Measurements from ENCODE around the gene HSPB8. TPM values are rescaled to one million over a fixed set of nuclear protein-coding genes. Genes with fewer than 3 reads are reported as not detected.

The HSPB8 gene
- total and polyA plus RNA-seq, 2 of the 4 experiments (the other 2 are of a cell fraction), result 12.9 to 25.8 TPM

DNA sequence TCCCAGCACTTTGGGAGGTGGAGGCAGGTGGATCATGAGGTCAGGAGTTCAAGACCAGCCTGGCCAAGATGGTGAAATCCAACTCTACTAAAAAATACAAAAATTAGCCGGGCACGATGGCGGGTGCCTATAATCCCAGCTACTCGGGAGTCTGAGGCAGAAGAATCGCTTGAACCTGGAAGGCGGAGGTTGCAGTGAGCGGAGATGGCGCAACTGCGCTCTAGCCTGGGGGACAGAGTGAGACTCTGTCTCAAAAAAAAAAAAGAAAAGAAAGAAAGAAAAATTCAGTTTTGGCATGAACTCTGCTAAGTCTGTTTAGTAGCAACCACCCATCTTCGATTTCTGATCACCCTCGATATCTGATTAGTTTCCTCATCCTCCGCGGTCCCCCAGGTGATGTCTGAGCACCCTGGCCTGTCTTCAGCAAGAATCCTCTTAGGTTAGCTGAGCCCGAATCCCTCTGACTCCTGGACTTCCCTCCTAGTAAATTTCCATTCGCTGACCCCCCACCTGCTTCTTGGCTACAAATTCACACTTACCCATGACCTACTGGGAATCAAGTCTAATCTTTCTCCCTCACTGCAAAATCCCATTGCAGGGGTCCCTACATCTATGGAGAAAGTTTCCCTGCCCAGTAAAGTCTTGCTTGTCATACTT, 879 bp upstream of the HSPB8 start (continued):
- TF ChIP-seq MAZ (IDR thresholded peaks at IDR 0.05; ENCODE audit: borderline replicate concordance, low read depth, low read length), result no peak

DNA sequence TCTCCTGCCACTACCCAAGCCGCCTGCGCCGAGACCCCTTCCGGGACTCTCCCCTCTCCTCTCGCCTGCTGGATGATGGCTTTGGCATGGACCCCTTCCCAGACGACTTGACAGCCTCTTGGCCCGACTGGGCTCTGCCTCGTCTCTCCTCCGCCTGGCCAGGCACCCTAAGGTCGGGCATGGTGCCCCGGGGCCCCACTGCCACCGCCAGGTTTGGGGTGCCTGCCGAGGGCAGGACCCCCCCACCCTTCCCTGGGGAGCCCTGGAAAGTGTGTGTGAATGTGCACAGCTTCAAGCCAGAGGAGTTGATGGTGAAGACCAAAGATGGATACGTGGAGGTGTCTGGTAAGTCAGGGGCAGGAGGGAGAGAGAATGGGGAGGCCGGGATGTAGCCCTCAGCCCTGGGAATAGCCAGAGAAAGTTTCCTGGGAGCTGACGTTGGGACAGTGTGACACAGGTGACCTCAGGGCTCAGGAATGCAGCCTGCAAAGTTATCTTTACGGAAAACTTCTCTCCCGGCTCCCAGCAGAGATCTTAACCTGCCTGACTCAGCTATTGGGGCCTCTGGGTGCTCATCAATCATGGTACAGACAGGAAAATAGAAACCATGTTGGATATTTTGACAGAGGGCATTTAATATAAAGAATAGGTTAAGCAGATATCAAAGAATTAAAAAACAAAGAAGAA, 747 bp downstream of the HSPB8 start:
- Histone ChIP-seq H4K91ac (ENCODE audit: insufficient read depth, low read depth, low read length) (peak overlapping the region; percentile 71), H3K27me3 (ENCODE audit: control insufficient read depth, insufficient read depth, low read length) (no peaks in the 10 kb centered on the region), H2AFZ (replicated peaks; ENCODE audit: low read length, poor library complexity) (peak overlapping the region; percentile 87), H3K9me1 (ENCODE audit: insufficient read depth, low read length) (no peaks in the 10 kb centered on the region; the same call in 1 of the 2 replicates), H3K27ac (ENCODE audit: insufficient read depth, low read length) (peak overlapping the region; percentile 69), H3K4me3 (ENCODE audit: insufficient read depth, low read depth, low read length) (peak overlapping the region; percentile 39), H3K79me1 (ENCODE audit: low read depth in 1 of 2, low read length in 2 of 2) (peaks cover 25 to 27% of the 10 kb centered on the region in 2 experiments), H3K4ac (ENCODE audit: low read depth, low read length) (peak overlapping the region; percentile 80), H2BK20ac (ENCODE audit: low read depth, low read length) (peak overlapping the region; percentile 6), H4K20me1 (ENCODE audit: insufficient read depth, low read length) (no peaks in the 10 kb centered on the region), H3K56ac (ENCODE audit: extremely low read depth, insufficient read depth, low read length) (no peak overlapping the region; the same call in 1 of the 2 replicates), H4K5ac (ENCODE audit: low read depth, low read length) (no peak overlapping the region; the same call in 1 of the 2 replicates), H3K14ac (replicated peaks; ENCODE audit: low read depth, low read length) (peak overlapping the region; percentile 46), H3K18ac (ENCODE audit: low read depth, low read length) (peak overlapping the region; percentile 98), H2BK5ac (ENCODE audit: low read depth, low read length, poor library complexity, severe bottlenecking) (peak overlapping the region; percentile 11), H3K36me3 (ENCODE audit: control insufficient read depth, insufficient read depth, low read length) (no peaks in the 10 kb centered on the region), H2AK5ac (ENCODE audit: low read depth, low read length) (peak overlapping the region; percentile 29; the same call in 1 of the 2 replicates), H3K4me2 (ENCODE audit: low read depth, low read length) (peak overlapping the region; percentile 75), H2AK9ac (replicated peaks; ENCODE audit: low read depth, low read length, poor library complexity) (peak overlapping the region; percentile 33), H2BK120ac (ENCODE audit: low read depth, low read length) (peak overlapping the region; percentile 74), H2BK15ac (ENCODE audit: low read depth, low read length) (no peak overlapping the region), H3K23ac (ENCODE audit: low read depth, low read length) (0 out of 2 replicates have a peak overlapping the region, but pooled peaks have one; percentile 13), H3K4me1 (ENCODE audit: control insufficient read depth, insufficient read depth, low read length) (peaks cover 13% of the 10 kb centered on the region), H3K9me3 (ENCODE audit: control insufficient read depth, insufficient read depth, low read length) (no peaks in the 10 kb centered on the region), H4K8ac (ENCODE audit: low read depth in 2 of 2, low read length in 2 of 2) (peak overlapping the region; percentile 45 to 55; a peak in 2 of 4 replicates), H3K9ac (ENCODE audit: low read depth, low read length) (peak overlapping the region; percentile 75)
- TF ChIP-seq RFX5 (IDR thresholded peaks at IDR 0.05; ENCODE audit: low read depth, low read length) (no peak), MAFK (IDR thresholded peaks at IDR 0.05; ENCODE audit: low read depth, low read length) (peak; percentile 10; the same call in 1 of the 2 replicates), FOS (IDR thresholded peaks at IDR 0.05; ENCODE audit: low read depth, low read length) (0 out of 2 replicates have a peak, but pooled peaks have one; percentile 12)
- intact Hi-C loops (cut with micrococcal nuclease), result loop anchor here (2.0 to 10.0 kb wide), 2 partner anchors 65 to 775 kb away; no protein-coding TSS in a partner anchor
- in situ Hi-C loops (cut with MboI; ENCODE audit: low sequenced_read_pairs), result loop anchor here (25.0 kb wide), 1 partner anchor 767 kb away; no protein-coding TSS in a partner anchor
- DNase-seq, result peak; percentile 70
- ChIA-PET CTCF (no interaction called here), POLR2A (ENCODE audit: unreplicated experiment) (interaction anchor here (0.5 kb wide), 1 partner anchor 139 kb away, joined by 3 read pairs; no protein-coding TSS in a partner anchor)
- dilution Hi-C loops (cut with HindIII; ENCODE audit: low sequenced_read_pairs, unreplicated experiment), result no loop called here
- BruUV-seq (replicated peaks), result no TSS peak
- whole genome bisulfite sequencing, 2 experiments (ENCODE audit: extremely low coverage in 2 of 2, insufficient read length in 1 of 2), result 0% methylated on average over 1 of the region's 18 CpGs; no CpG with 5 or more reads in 1 of the 2 experiments
- ATAC-seq (ENCODE audit: low read depth), result no peak

Data from IMR-90 (cell line).